ENCODE measurements around the gene MED4.

DNA sequence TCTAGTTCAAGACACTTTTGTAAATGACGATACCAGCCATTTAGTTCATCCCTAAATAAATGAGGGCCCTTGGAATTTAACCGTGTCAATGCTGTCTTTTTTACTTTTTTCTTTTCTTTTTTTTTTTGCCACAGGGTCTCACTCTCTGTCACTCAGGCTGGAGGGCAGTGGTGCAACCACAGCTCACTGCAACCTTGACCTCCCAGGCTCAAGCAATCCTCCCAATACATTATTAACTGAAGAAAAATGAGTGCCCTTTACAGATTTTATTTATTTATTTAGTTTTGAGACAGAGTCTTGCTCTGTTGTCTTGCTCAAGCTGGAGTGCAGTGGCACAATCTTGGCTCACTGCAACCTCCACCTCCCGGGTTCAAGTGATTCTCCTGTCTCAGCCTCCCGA is 2.9 kb upstream of the MED4 start:
- TF ChIP-seq CTCF (IDR thresholded peaks at IDR 0.05; ENCODE audit: low read depth, low read length) (no peak), POLR2A (IDR thresholded peaks at IDR 0.05; ENCODE audit: extremely low read depth, insufficient read length) (no peak), MYC (IDR thresholded peaks at IDR 0.05; ENCODE audit: low read depth, low read length) (no peak)

Measured in NB4 (cell line).